ENCODE results near the gene CREM. TPM values are rescaled to one million over a fixed set of nuclear protein-coding genes. Genes with fewer than 3 reads are reported as not detected.

CREM gene
- total and polyA plus RNA-seq, 10 of the 15 experiments (the other 5 are each of a cell fraction or from before 2014, with no cell fraction given): 51.3 to 115 (median 70.6) TPM

DNA sequence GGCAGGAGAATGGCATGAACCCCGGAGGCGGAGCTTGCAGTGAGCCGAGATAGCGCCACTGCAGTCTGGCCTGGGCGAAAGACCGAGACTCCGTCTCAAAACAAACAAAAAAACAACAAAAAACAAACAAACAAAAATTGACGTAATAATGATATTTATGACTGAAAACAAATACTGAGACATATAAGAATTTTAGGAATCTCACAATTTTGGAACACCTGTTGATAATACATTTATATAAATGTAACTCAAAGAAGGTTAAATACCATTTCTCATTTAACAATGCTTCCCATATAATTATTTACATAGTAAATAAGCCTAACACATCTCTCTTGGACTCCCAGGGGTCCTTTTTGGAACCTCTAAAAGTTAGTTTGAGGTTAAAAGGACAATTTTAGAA is 107.4 kb downstream of the CREM start:
- ChIA-PET SMC1A (ENCODE audit: uncharacterized antibody, unreplicated experiment) (interaction anchor here (1.6 kb wide), 1 partner anchor 98 kb away, joined by 3 read pairs; no protein-coding TSS in a partner anchor), RAD21 (ENCODE audit: unreplicated experiment) (interaction anchor here (2.6 kb wide), 1 partner anchor 38 kb away, joined by 9 read pairs; no protein-coding TSS in a partner anchor), POLR2A (interaction anchor here (0.7 kb wide), 1 partner anchor 420 kb away, joined by 3 read pairs; no protein-coding TSS in a partner anchor), CTCF (interaction anchor here (0.7 to 2.2 kb wide), 6 partner anchors 16 to 1149 kb away, joined by 3 to 5 read pairs (median 4); no protein-coding TSS in a partner anchor)
- 80% methylated on average over 8 of the region's 8 CpGs for WGBS (ENCODE audit: insufficient coverage, insufficient replicate concordance, low lambda C conversion rate, missing lambda C conversion rate)
- no peaks in the 10 kb centered on the region for H3K4me1 ChIP-seq (ENCODE audit: control insufficient read depth, insufficient read depth, low read length)
- TF ChIP-seq TCF7 (IDR thresholded peaks at IDR 0.05; ENCODE audit: borderline replicate concordance) (no peak), TCF3 (IDR thresholded peaks at IDR 0.05; ENCODE audit: borderline replicate concordance, insufficient read depth, low read depth, low read length) (no peak), TCF12 (IDR thresholded peaks at IDR 0.05; ENCODE audit: low read depth, low read length) (no peak), NR2C2 (IDR thresholded peaks at IDR 0.05; ENCODE audit: borderline replicate concordance, control insufficient read depth, insufficient read length, low read depth) (no peak), CBX5 (IDR thresholded peaks at IDR 0.05; ENCODE audit: low read depth) (no peak), RBBP5 (conservative IDR thresholded peaks at IDR 0.05) (no peak), SP1 (IDR thresholded peaks at IDR 0.05; ENCODE audit: low read depth, low read length) (no peak), JUND (IDR thresholded peaks at IDR 0.05; ENCODE audit: low read depth, low read length) (no peak), PAX8 (IDR thresholded peaks at IDR 0.05) (no peak)
- TF ChIP-seq, protein P1, sequence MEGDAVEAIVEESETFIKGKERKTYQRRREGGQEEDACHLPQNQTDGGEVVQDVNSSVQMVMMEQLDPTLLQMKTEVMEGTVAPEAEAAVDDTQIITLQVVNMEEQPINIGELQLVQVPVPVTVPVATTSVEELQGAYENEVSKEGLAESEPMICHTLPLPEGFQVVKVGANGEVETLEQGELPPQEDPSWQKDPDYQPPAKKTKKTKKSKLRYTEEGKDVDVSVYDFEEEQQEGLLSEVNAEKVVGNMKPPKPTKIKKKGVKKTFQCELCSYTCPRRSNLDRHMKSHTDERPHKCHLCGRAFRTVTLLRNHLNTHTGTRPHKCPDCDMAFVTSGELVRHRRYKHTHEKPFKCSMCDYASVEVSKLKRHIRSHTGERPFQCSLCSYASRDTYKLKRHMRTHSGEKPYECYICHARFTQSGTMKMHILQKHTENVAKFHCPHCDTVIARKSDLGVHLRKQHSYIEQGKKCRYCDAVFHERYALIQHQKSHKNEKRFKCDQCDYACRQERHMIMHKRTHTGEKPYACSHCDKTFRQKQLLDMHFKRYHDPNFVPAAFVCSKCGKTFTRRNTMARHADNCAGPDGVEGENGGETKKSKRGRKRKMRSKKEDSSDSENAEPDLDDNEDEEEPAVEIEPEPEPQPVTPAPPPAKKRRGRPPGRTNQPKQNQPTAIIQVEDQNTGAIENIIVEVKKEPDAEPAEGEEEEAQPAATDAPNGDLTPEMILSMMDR (IDR thresholded peaks at IDR 0.05 in 2 of 3, conservative IDR thresholded peaks at IDR 0.05 in 1 of 3; ENCODE audit: control insufficient read depth in 2 of 3, extremely low read depth in 1 of 3, insufficient read depth in 1 of 3, low read depth in 3 of 3, low read length in 3 of 3): no peak
- in situ Hi-C loops (cut with MboI): loop anchor here (25.0 kb wide), 1 partner anchor 1653 kb away; no protein-coding TSS in a partner anchor
- no peaks in the 10 kb centered on the region for H3K79me2 ChIP-seq (ENCODE audit: control insufficient read depth, insufficient read depth, low read length)
- H3K27me3 ChIP-seq (replicated peaks in 1 of 2; ENCODE audit: control insufficient read depth in 2 of 2, insufficient read depth in 2 of 2, low read length in 1 of 2): no peaks in the 10 kb centered on the region
- no TSS peak for BruUV-seq (replicated peaks)
- H3K27ac ChIP-seq (ENCODE audit: control insufficient read depth, insufficient read depth): no peak overlapping the region
- no peaks in the 10 kb centered on the region for H3K9me3 ChIP-seq (replicated peaks; ENCODE audit: control insufficient read depth, insufficient read depth, low read length)
- no peak for DNase-seq (ENCODE audit: low read depth, low spot score)
- H3K4me3 ChIP-seq: no peak overlapping the region
- no peaks in the 10 kb centered on the region for H4K20me1 ChIP-seq (ENCODE audit: control insufficient read depth, insufficient read depth)
- no peak for ATAC-seq
- intact Hi-C loops (cut with micrococcal nuclease; ENCODE audit: unreplicated experiment): no loop called here
- no peaks in the 10 kb centered on the region for H3K36me3 ChIP-seq (ENCODE audit: control insufficient read depth in 2 of 2, insufficient read depth in 2 of 2, low read length in 1 of 2)
- H3K9ac ChIP-seq (ENCODE audit: control insufficient read depth, insufficient read depth, low read length): no peak overlapping the region
- H2AFZ ChIP-seq (ENCODE audit: control insufficient read depth, low read depth, low read length): no peak overlapping the region
- FAIRE-seq: no peak
- no peak overlapping the region for H3K4me2 ChIP-seq (ENCODE audit: control insufficient read depth, insufficient read depth)

Measured in GM12878 (cell line).